ENCODE results near the gene CMSS1.

Gene CMSS1

GRCh38 chr3:99836681-99837080 is 19.0 kb downstream of the CMSS1 start:
- ATAC-seq, result no peak

DNA sequence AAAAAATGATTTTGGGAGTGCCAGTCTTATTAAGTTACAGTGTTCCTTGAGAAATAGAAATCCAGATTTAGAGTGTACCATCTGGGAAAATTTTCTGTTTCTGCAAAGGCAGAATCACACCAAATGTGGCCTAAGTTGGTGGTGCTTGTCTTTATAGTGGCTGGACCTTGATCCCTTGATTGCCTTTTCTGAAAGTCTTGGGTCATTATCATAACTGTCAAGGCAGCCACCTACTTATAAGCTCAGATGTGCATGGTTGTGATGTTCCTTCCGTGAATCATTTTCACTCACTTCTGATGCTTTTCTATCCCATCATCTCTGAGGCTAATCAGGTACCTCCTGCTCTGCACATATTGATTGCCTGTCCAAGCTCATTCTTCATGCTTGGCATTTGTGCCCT is 20.1 kb downstream of the CMSS1 start:
- TF ChIP-seq ZNF565 (CRISPR knock-in tag; conservative IDR thresholded peaks at IDR 0.05; ENCODE audit: low read depth), result no peak
- no peak for TF ChIP-seq BACH2 (CRISPR knock-in tag; IDR thresholded peaks at IDR 0.05; ENCODE audit: borderline replicate concordance)
- no peak for TF ChIP-seq RARB (CRISPR knock-in tag; IDR thresholded peaks at IDR 0.05)
- TF ChIP-seq ARNTL (CRISPR knock-in tag; IDR thresholded peaks at IDR 0.05; ENCODE audit: borderline replicate concordance, low read depth), result no peak
- TF ChIP-seq TOX (CRISPR knock-in tag; IDR thresholded peaks at IDR 0.05; ENCODE audit: borderline replicate concordance), result no peak
- no peak for TF ChIP-seq CSDC2 (CRISPR knock-in tag; IDR thresholded peaks at IDR 0.05)
- TF ChIP-seq, protein P1, sequence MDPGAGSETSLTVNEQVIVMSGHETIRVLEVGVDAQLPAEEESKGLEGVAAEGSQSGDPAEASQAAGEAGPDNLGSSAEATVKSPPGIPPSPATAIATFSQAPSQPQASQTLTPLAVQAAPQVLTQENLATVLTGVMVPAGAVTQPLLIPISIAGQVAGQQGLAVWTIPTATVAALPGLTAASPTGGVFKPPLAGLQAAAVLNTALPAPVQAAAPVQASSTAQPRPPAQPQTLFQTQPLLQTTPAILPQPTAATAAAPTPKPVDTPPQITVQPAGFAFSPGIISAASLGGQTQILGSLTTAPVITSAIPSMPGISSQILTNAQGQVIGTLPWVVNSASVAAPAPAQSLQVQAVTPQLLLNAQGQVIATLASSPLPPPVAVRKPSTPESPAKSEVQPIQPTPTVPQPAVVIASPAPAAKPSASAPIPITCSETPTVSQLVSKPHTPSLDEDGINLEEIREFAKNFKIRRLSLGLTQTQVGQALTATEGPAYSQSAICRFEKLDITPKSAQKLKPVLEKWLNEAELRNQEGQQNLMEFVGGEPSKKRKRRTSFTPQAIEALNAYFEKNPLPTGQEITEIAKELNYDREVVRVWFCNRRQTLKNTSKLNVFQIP (CRISPR knock-in tag; IDR thresholded peaks at IDR 0.05; ENCODE audit: borderline replicate concordance, low read depth), result no peak
- no peak for TF ChIP-seq ZNF70 (CRISPR knock-in tag; IDR thresholded peaks at IDR 0.05)
- no peak for TF ChIP-seq ZNF8 (CRISPR knock-in tag; IDR thresholded peaks at IDR 0.05)
- TF ChIP-seq ZFP30 (CRISPR knock-in tag; IDR thresholded peaks at IDR 0.05), result no peak
- no peak for TF ChIP-seq OSR1 (CRISPR knock-in tag; IDR thresholded peaks at IDR 0.05)
- no peak for TF ChIP-seq TCF4 (CRISPR knock-in tag; IDR thresholded peaks at IDR 0.05; ENCODE audit: borderline replicate concordance)
- no peak for TF ChIP-seq TSHZ2 (CRISPR knock-in tag; IDR thresholded peaks at IDR 0.05)
- TF ChIP-seq CREB5 (CRISPR knock-in tag; IDR thresholded peaks at IDR 0.05; ENCODE audit: low read depth), result no peak
- TF ChIP-seq PPARA (CRISPR knock-in tag; IDR thresholded peaks at IDR 0.05; ENCODE audit: borderline replicate concordance), result no peak
- TF ChIP-seq PATZ1 (CRISPR knock-in tag; IDR thresholded peaks at IDR 0.05; ENCODE audit: borderline replicate concordance), result no peak
- TF ChIP-seq ISL1 (CRISPR knock-in tag; IDR thresholded peaks at IDR 0.05), result no peak
- TF ChIP-seq CSRNP3 (CRISPR knock-in tag; IDR thresholded peaks at IDR 0.05), result no peak
- TF ChIP-seq SNAI2 (CRISPR knock-in tag; IDR thresholded peaks at IDR 0.05), result no peak
- ATAC-seq, result no peak

More at GRCh38 chr3:99836681-99837080, 19.0 kb downstream of the CMSS1 start:
- TF ChIP-seq ZNF565 (CRISPR knock-in tag; conservative IDR thresholded peaks at IDR 0.05; ENCODE audit: low read depth) (no peak), GLIS3 (CRISPR knock-in tag; IDR thresholded peaks at IDR 0.05) (no peak), BACH2 (CRISPR knock-in tag; IDR thresholded peaks at IDR 0.05; ENCODE audit: borderline replicate concordance) (no peak), RARB (CRISPR knock-in tag; IDR thresholded peaks at IDR 0.05) (no peak), PPARA (CRISPR knock-in tag; IDR thresholded peaks at IDR 0.05; ENCODE audit: borderline replicate concordance) (no peak), TCF4 (CRISPR knock-in tag; IDR thresholded peaks at IDR 0.05; ENCODE audit: borderline replicate concordance) (no peak), ESRRG (CRISPR knock-in tag; IDR thresholded peaks at IDR 0.05) (no peak), ZFP30 (CRISPR knock-in tag; IDR thresholded peaks at IDR 0.05) (no peak), TOX (CRISPR knock-in tag; IDR thresholded peaks at IDR 0.05; ENCODE audit: borderline replicate concordance) (no peak), OSR1 (CRISPR knock-in tag; IDR thresholded peaks at IDR 0.05) (no peak), ZC3H10 (CRISPR knock-in tag; IDR thresholded peaks at IDR 0.05) (no peak), ISL1 (CRISPR knock-in tag; IDR thresholded peaks at IDR 0.05) (no peak), PATZ1 (CRISPR knock-in tag; IDR thresholded peaks at IDR 0.05; ENCODE audit: borderline replicate concordance) (no peak), ARNTL (CRISPR knock-in tag; IDR thresholded peaks at IDR 0.05; ENCODE audit: borderline replicate concordance, low read depth) (no peak), CSDC2 (CRISPR knock-in tag; IDR thresholded peaks at IDR 0.05) (no peak)

Measured in SK-N-SH treated with all-trans-retinoic acid at 6 μM for 48 hours (cell line).